ENCODE results near the gene PCMTD2.

DNA sequence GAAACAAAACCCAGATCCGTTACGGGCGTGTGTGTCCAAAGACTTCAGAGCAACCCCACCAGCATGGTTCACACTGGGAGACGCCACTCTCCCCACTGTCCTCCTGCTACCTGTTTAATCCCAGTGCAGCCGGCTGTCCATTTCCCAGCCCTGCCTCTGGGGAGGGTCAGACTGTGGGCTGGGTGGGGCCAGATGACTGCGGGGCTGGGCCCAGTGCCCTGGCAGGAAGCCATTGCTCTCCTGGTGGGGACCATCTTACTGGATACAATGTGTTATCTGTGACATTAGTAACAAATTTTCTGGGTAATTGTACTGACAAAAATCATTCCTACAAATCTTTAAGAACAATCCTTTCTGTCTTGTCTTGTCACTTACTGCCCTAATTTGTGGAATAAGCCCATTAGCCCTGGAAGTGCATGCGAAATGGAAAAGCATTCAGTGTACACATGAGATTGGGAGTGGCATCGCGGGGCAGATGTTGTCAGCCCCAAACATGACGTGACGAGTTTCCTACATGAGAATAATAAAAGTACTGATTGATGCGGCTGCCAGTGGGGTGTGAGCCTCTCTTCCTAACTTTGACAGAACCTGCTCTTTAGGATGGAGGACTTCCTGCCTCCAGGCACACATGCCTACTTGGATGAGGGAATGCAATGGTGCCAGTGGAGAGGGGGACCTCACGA, 37.9 kb upstream of the PCMTD2 start:
- no peak for TF ChIP-seq CTCF (conservative IDR thresholded peaks at IDR 0.05; ENCODE audit: low read depth in 2 of 2)
- TF ChIP-seq REST (IDR thresholded peaks at IDR 0.05; ENCODE audit: unreplicated experiment) = no peak
- no peak for TF ChIP-seq EZH2 (IDR thresholded peaks at IDR 0.05; ENCODE audit: low read depth, unreplicated experiment)
- TF ChIP-seq EZH2phosphoT487 (IDR thresholded peaks at IDR 0.05; ENCODE audit: unreplicated experiment) = no peak
- TF ChIP-seq POLR2AphosphoS5 (IDR thresholded peaks at IDR 0.05; ENCODE audit: low read depth) = no peak
- TF ChIP-seq STAT1 (IDR thresholded peaks at IDR 0.05; ENCODE audit: unreplicated experiment) = no peak
- no peak for TF ChIP-seq CREB1 (CRISPR knock-in tag; IDR thresholded peaks at IDR 0.05; ENCODE audit: low read depth)
- no peak for TF ChIP-seq JUNB (IDR thresholded peaks at IDR 0.05; ENCODE audit: unreplicated experiment)
- no peak for TF ChIP-seq NANOG (IDR thresholded peaks at IDR 0.05; ENCODE audit: borderline replicate concordance)
- TF ChIP-seq, protein P1, sequence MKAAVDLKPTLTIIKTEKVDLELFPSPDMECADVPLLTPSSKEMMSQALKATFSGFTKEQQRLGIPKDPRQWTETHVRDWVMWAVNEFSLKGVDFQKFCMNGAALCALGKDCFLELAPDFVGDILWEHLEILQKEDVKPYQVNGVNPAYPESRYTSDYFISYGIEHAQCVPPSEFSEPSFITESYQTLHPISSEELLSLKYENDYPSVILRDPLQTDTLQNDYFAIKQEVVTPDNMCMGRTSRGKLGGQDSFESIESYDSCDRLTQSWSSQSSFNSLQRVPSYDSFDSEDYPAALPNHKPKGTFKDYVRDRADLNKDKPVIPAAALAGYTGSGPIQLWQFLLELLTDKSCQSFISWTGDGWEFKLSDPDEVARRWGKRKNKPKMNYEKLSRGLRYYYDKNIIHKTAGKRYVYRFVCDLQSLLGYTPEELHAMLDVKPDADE (IDR thresholded peaks at IDR 0.05) = no peak
- TF ChIP-seq, protein P2, sequence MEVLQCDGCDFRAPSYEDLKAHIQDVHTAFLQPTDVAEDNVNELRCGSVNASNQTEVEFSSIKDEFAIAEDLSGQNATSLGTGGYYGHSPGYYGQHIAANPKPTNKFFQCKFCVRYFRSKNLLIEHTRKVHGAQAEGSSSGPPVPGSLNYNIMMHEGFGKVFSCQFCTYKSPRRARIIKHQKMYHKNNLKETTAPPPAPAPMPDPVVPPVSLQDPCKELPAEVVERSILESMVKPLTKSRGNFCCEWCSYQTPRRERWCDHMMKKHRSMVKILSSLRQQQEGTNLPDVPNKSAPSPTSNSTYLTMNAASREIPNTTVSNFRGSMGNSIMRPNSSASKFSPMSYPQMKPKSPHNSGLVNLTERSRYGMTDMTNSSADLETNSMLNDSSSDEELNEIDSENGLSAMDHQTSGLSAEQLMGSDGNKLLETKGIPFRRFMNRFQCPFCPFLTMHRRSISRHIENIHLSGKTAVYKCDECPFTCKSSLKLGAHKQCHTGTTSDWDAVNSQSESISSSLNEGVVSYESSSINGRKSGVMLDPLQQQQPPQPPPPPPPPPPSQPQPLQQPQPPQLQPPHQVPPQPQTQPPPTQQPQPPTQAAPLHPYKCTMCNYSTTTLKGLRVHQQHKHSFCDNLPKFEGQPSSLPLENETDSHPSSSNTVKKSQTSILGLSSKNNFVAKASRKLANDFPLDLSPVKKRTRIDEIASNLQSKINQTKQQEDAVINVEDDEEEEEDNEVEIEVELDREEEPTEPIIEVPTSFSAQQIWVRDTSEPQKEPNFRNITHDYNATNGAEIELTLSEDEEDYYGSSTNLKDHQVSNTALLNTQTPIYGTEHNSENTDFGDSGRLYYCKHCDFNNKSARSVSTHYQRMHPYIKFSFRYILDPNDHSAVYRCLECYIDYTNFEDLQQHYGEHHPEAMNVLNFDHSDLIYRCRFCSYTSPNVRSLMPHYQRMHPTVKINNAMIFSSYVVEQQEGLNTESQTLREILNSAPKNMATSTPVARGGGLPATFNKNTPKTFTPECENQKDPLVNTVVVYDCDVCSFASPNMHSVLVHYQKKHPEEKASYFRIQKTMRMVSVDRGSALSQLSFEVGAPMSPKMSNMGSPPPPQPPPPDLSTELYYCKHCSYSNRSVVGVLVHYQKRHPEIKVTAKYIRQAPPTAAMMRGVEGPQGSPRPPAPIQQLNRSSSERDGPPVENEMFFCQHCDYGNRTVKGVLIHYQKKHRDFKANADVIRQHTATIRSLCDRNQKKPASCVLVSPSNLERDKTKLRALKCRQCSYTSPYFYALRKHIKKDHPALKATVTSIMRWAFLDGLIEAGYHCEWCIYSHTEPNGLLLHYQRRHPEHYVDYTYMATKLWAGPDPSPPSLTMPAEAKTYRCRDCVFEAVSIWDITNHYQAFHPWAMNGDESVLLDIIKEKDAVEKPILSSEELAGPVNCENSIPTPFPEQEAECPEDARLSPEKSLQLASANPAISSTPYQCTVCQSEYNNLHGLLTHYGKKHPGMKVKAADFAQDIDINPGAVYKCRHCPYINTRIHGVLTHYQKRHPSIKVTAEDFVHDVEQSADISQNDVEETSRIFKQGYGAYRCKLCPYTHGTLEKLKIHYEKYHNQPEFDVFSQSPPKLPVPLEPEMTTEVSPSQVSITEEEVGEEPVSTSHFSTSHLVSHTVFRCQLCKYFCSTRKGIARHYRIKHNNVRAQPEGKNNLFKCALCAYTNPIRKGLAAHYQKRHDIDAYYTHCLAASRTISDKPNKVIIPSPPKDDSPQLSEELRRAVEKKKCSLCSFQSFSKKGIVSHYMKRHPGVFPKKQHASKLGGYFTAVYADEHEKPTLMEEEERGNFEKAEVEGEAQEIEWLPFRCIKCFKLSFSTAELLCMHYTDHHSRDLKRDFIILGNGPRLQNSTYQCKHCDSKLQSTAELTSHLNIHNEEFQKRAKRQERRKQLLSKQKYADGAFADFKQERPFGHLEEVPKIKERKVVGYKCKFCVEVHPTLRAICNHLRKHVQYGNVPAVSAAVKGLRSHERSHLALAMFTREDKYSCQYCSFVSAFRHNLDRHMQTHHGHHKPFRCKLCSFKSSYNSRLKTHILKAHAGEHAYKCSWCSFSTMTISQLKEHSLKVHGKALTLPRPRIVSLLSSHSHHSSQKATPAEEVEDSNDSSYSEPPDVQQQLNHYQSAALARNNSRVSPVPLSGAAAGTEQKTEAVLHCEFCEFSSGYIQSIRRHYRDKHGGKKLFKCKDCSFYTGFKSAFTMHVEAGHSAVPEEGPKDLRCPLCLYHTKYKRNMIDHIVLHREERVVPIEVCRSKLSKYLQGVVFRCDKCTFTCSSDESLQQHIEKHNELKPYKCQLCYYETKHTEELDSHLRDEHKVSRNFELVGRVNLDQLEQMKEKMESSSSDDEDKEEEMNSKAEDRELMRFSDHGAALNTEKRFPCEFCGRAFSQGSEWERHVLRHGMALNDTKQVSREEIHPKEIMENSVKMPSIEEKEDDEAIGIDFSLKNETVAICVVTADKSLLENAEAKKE (CRISPR knock-in tag; IDR thresholded peaks at IDR 0.05) = no peak
- TF ChIP-seq ZNF114 (CRISPR knock-in tag; IDR thresholded peaks at IDR 0.05) = no peak
